AG10803 (cell line): ENCODE measurements around the gene ADRA1B.

ENCODE experiments used
- DNase-seq: peaks from one replicate; pipeline ENCODE4 v3.0.0; 2010; ENCODE audit warnings: low read depth
- H3K4me3 ChIP-seq: 2 replicates; pipeline ENCODE4 v1.5.1; 2011; ENCODE audit warnings: mild to moderate bottlenecking, low read length, control low read depth
- TF ChIP-seq, protein P1 (sequence below): conservative IDR thresholded peaks from 2 replicates; pipeline ENCODE4 v1.5.1; 2011; ENCODE audit warnings: mild to moderate bottlenecking, low read length, control low read depth, inconsistent platforms

The ADRA1B gene

DNA sequence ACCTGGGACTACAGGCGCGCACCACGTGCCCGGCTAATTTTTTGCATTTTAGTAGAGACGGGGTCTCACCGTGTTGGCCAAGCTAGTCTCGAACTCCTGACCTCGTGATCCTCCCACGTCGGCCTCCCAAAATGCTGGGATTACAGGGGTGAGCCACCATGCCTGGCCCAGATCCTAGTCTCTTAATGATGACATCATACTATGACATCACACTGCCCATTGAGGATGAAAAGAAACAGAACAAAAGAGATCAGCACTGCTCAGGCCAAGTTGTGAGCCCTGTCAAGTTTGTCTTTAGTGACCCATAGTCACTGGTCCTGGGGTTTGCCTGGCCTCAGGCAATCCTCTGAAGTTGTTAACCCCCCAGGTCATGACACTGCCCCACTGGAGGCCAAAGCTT lies 21.3 kb downstream of the ADRA1B start:
- TF ChIP-seq, protein P1, sequence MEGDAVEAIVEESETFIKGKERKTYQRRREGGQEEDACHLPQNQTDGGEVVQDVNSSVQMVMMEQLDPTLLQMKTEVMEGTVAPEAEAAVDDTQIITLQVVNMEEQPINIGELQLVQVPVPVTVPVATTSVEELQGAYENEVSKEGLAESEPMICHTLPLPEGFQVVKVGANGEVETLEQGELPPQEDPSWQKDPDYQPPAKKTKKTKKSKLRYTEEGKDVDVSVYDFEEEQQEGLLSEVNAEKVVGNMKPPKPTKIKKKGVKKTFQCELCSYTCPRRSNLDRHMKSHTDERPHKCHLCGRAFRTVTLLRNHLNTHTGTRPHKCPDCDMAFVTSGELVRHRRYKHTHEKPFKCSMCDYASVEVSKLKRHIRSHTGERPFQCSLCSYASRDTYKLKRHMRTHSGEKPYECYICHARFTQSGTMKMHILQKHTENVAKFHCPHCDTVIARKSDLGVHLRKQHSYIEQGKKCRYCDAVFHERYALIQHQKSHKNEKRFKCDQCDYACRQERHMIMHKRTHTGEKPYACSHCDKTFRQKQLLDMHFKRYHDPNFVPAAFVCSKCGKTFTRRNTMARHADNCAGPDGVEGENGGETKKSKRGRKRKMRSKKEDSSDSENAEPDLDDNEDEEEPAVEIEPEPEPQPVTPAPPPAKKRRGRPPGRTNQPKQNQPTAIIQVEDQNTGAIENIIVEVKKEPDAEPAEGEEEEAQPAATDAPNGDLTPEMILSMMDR = no peak
- no peak for DNase-seq

DNA sequence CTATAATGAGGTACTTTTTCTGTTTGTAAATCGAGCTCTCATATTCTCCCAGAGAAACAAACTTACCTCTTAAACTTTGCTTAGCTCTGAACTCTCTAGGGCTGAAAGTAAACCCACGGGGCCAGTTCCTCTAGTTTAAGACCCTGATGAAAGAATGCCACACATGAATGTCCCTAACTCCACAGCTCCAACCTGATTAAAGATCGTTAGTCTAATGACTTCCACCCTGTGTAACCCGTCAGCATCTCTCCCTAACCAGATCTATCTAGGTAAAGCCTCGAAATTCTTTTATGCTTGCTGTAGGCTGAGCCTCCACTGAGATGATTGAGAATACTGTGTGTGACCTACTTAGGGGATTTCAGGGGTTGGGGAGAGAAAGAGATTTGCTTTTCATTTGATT lies 27.0 kb downstream of the ADRA1B start:
- no peak overlapping the region for H3K4me3 ChIP-seq
- no peak for DNase-seq
- TF ChIP-seq, protein P1 = no peak

More for the DNA sequence above, 21.3 kb downstream of the ADRA1B start:
- H3K4me3 ChIP-seq = no peak overlapping the region

DNA sequence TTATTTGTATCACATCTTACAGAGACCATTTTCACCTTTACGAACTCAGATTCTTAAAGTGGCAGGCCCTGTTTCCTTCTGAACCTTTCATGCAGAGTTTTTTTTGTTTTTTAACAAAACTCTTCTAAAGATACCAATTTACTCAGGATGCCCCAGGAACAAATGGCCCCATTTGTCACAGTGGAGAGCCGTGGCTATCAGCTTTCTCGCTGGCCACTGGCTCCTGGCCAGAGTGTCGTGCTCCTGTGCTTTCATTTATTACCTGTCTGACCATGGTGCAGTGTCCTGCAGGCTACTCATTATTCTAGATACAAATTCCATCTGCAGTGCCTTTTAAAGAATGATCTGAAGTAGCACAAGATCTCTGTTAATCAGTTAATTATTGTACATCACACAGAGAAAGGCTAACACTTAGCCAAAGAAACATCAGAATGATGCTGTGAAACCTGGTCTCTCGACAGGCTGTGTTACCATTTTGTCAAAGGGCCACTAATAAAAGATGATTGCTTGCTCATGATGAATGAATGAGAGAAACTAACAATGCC lies 27.8 kb downstream of the ADRA1B start:
- DNase-seq = no peak
- H3K4me3 ChIP-seq = no peak overlapping the region
- TF ChIP-seq, protein P1 = no peak

DNA sequence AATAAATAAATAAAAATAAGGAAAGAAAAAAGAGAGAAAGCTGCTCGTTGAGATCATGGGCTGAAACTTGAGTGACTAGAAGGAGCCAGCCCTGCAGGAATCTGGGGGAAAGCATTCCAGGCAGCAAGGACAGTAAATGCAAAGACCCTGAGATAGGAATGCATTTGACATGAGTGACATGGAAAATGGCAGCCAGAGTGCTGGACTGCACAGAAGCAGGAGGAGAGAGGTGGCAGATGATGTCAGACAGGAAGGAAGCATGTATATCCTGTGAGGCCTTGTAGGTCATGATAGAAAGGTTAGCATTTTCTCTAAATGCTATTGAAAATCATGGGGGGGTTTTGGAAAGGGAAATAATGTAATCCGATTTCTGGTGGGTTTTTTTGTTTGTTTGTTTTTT lies 29.1 kb downstream of the ADRA1B start:
- TF ChIP-seq, protein P1 = no peak
- DNase-seq = no peak
- H3K4me3 ChIP-seq = no peak overlapping the region

DNA sequence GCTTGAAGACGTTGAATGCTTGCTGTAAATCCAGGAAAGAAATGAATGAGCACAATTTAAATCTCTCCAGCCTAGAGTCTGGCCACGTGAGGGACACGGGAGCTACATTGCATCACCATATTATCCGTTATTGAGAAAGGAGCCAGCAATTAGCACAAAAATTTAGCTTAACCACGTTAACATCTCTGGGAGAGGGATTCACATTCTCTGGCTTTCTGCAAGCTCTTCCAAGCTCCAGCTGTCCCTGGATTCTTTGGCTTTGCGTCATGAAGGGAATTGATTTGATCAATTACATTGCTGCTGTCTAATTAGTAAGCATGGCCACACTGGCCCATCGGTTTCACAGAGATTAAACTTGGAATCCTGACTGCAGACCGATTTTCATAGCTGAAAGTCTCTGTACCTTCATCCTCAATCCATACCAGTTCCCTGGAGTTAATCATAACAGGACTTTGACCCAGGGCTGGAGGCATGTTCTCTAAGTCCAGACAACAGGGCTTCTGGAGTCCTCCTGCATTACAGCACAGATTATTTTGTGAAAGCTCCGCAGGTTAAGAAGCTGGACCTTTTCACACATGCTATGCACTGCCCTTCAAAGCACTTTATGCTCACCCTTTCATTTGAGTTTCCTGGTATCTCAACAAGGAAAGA lies 31.6 kb downstream of the ADRA1B start:
- DNase-seq = peak; percentile 97
- no peak overlapping the region for H3K4me3 ChIP-seq
- TF ChIP-seq, protein P1 = no peak

DNA sequence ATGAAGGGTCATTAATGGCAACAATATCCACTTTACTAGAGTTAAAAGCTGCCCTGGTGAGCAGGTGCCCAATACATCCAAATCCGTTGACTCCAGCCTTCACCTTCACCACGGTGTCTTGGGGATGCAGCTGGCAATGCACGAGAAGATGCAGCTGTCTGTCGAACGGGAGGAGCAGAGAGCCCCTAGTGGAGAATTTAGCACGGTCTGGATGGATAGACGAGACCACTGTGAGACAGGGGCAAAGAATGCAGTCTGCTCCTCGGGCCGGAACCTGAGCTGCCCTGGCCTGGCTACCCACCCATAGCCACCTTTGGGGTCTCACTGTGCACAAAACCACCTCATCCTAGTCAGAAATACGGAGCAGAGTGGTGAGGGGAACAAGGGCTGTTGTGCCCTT lies 35.1 kb downstream of the ADRA1B start:
- DNase-seq = no peak
- TF ChIP-seq, protein P1 = no peak

DNA sequence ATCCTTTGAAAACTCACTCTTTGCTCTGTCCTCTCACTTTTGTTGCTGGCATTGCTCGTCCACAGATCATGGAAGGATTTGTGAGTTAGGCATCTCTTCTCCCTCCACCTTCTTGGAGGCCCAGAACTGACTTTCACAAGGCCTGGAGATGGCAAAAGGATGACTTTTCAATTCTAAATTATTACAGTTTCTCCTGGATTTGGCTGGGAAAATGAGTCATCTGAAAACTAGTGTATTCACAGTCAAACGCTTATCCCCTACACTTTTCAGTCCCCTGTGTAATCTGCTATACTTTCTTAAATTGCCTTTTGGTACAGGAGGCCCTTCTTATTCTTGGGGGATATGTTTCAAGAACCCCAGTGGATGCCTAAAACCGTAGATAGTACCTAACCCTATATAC lies 35.6 kb downstream of the ADRA1B start:
- TF ChIP-seq, protein P1 = no peak

More for the DNA sequence above, 35.1 kb downstream of the ADRA1B start:
- no peak overlapping the region for H3K4me3 ChIP-seq

More for the DNA sequence above, 35.6 kb downstream of the ADRA1B start:
- peak; percentile 25 for DNase-seq
- H3K4me3 ChIP-seq = no peak overlapping the region
